VCaP (cell line): Measurements from ENCODE around the gene ANKFN1.

Experiments used
- H3K27ac ChIP-seq: fragments of 450-650 bp; 2 replicates; pipeline ENCODE4 v1.5.1; 2017
- TF ChIP-seq, protein P1 (sequence below): fragments of 450-650 bp; conservative IDR thresholded peaks from 2 replicates; pipeline ENCODE4 v1.5.1; 2017; ENCODE audit warnings: mild to moderate bottlenecking, moderate library complexity

Gene ANKFN1

DNA sequence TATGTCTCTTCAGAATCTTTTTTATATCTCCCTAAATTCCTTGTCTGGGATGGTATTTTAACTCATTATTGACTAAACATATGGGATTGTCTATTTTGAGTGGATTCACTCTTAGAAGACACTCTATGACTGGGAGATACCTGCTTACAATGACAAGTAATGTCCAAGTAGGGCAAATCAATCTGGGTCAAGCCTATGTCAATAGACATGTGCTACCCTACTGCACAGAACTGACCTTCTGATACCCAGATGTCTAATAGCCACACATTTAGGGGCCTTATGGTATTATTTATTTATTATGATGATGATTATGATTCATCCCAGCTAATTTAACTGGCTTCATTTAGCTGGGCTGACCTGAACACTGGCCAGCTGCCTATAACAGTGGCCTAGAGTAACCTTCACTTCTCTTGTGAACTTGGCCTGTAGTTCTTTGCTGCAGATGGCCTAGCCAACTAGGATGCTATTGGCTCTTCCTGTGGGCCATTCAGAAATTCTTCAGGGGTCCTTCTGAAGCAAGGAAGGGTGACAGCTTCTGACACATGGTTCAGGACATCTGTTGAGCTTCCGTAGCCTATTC, 138.0 kb downstream of the ANKFN1 start:
- H3K27ac ChIP-seq, result no peak overlapping the region
- TF ChIP-seq, protein P1, sequence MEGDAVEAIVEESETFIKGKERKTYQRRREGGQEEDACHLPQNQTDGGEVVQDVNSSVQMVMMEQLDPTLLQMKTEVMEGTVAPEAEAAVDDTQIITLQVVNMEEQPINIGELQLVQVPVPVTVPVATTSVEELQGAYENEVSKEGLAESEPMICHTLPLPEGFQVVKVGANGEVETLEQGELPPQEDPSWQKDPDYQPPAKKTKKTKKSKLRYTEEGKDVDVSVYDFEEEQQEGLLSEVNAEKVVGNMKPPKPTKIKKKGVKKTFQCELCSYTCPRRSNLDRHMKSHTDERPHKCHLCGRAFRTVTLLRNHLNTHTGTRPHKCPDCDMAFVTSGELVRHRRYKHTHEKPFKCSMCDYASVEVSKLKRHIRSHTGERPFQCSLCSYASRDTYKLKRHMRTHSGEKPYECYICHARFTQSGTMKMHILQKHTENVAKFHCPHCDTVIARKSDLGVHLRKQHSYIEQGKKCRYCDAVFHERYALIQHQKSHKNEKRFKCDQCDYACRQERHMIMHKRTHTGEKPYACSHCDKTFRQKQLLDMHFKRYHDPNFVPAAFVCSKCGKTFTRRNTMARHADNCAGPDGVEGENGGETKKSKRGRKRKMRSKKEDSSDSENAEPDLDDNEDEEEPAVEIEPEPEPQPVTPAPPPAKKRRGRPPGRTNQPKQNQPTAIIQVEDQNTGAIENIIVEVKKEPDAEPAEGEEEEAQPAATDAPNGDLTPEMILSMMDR, result no peak

- no peak overlapping the region for H3K27ac ChIP-seq
- TF ChIP-seq, protein P1, result no peak
Observed at GRCh38 chr17:56292010-56292409, 138.7 kb downstream of the ANKFN1 start.

- H3K27ac ChIP-seq, result no peak overlapping the region
- TF ChIP-seq, protein P1, result no peak
Observed at GRCh38 chr17:56292578-56292977, 139.3 kb downstream of the ANKFN1 start.

- no peak overlapping the region for H3K27ac ChIP-seq
- TF ChIP-seq, protein P1, result no peak
Observed at GRCh38 chr17:56297184-56297583, 143.9 kb downstream of the ANKFN1 start.

DNA sequence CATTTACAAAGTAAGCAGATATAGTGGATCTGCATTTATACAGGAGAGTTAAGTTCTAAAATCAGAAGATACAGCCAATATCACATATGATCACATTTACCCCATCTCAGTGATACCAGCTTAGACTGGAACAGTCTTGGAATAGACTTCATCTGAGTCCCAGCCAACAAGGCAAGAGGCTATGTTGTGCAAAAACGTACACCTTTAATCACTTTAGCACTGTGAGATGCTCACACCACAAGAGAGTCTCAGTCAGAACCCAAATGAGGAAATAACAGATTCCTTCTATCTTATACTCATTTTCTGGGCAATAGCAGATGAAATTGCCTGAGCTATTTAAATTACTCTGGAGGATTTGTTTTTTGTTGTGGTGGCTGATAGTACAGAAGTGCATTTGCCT, 145.6 kb downstream of the ANKFN1 start:
- no peak overlapping the region for H3K27ac ChIP-seq
- TF ChIP-seq, protein P1, result no peak

GRCh38 chr17:56300144-56300543, 146.9 kb downstream of the ANKFN1 start:
- TF ChIP-seq, protein P1, result no peak
- no peak overlapping the region for H3K27ac ChIP-seq

- H3K27ac ChIP-seq, result no peak overlapping the region
- TF ChIP-seq, protein P1, result no peak
Observed at GRCh38 chr17:56305007-56305406, 151.7 kb downstream of the ANKFN1 start.
